HEK293 (cell line): ENCODE measurements around the gene UBXN6.

ENCODE experiments used
- CTCF ChIA-PET: fragments of 350-600 bp; formaldehyde crosslinking; extraction: SDS; loops from one replicate; lab custom pipeline; 2021; ENCODE audit warnings: antibody characterized with exemption; lab: Yijun Ruan, JAX
- POLR2A ChIA-PET: fragments of 300-600 bp; formaldehyde crosslinking; extraction: SDS; loops from one replicate; lab custom pipeline; 2020; ENCODE audit warnings: antibody characterized with exemption, inconsistent platforms; lab: Yijun Ruan, JAX
- H3K27ac ChIP-seq: fragments of 200-500 bp; sonication (Bioruptor generic); 2 replicates; pipeline ENCODE4 v1.5.1; 2014; ENCODE audit warnings: low read depth, low read length, control low read depth, inconsistent platforms; ENCODE audit errors: extremely low read depth
- H3K36me3 ChIP-seq, 2 experiments: fragments of 200-500 bp in 1 of 2; sonication (Bioruptor generic) in 1 of 2; 1 replicate in 1 of 2; 2 replicates in 1 of 2; pipeline ENCODE4 v1.5.1; 2014 to 2017; ENCODE audit warnings: inconsistent platforms in 2 of 2, low read length in 2 of 2; ENCODE audit not compliant: control insufficient read depth in 2 of 2, insufficient read depth in 1 of 2
- H3K4me1 ChIP-seq: fragments of 200-500 bp; sonication (Bioruptor generic); 2 replicates; pipeline ENCODE4 v1.5.1; 2014; ENCODE audit warnings: mild to moderate bottlenecking, low read length, inconsistent platforms; ENCODE audit not compliant: control insufficient read depth, insufficient read depth
- H3K4me3 ChIP-seq: 2 replicates; pipeline ENCODE4 v1.5.1; 2011; ENCODE audit warnings: low read depth, mild to moderate bottlenecking, control low read depth, low read length, moderate library complexity
- H3K9me3 ChIP-seq: fragments of 200-500 bp; sonication (Bioruptor generic); 2 replicates; pipeline ENCODE4 v1.5.1; 2014; ENCODE audit warnings: low read depth, low read length, inconsistent platforms; ENCODE audit not compliant: control insufficient read depth, insufficient read depth
- EGR2 ChIP-seq: fragments of 450-650 bp; formaldehyde crosslinking; IDR thresholded peaks from 2 replicates; pipeline ENCODE4 v1.5.1; 2016; ENCODE audit warnings: low read depth, missing biosample characterization, missing genetic modification characterization
- GLIS2 ChIP-seq: fragments of 450-650 bp; formaldehyde crosslinking; IDR thresholded peaks from 2 replicates; pipeline ENCODE4 v1.5.1; 2016; ENCODE audit warnings: missing biosample characterization, missing genetic modification characterization
- KLF8 ChIP-seq: fragments of 450-650 bp; formaldehyde crosslinking; IDR thresholded peaks from 2 replicates; pipeline ENCODE4 v1.5.1; 2016; ENCODE audit warnings: missing biosample characterization, missing genetic modification characterization
- ZNF133 ChIP-seq: fragments of 450-650 bp; formaldehyde crosslinking; IDR thresholded peaks from 2 replicates; pipeline ENCODE4 v1.5.1; 2016; ENCODE audit warnings: missing biosample characterization, missing genetic modification characterization
- ZNF76 ChIP-seq: fragments of 450-650 bp; formaldehyde crosslinking; IDR thresholded peaks from 2 replicates; pipeline ENCODE4; 2016; ENCODE audit warnings: low read depth, missing biosample characterization, missing genetic modification characterization, borderline replicate concordance
- TF ChIP-seq, protein P1 (sequence below): fragments of 450-650 bp; formaldehyde crosslinking; conservative IDR thresholded peaks from 2 replicates; pipeline ENCODE4 v1.5.1; 2016; ENCODE audit warnings: low read depth, missing biosample characterization, missing genetic modification characterization
- TF ChIP-seq, protein P2 (sequence below): fragments of 450-650 bp; formaldehyde crosslinking; optimal IDR thresholded peaks from 2 replicates; pipeline ENCODE3; 2016; ENCODE audit warnings: missing biosample characterization, mild to moderate bottlenecking, missing genetic modification characterization
- TF ChIP-seq, protein P3 (sequence below): fragments of 450-650 bp; formaldehyde crosslinking; IDR thresholded peaks from 2 replicates; pipeline ENCODE4 v1.5.1; 2016; ENCODE audit warnings: missing biosample characterization, missing genetic modification characterization
- TF ChIP-seq, protein P4 (sequence below): fragments of 450-650 bp; formaldehyde crosslinking; IDR thresholded peaks from 2 replicates; pipeline ENCODE4 v1.5.1; 2016; ENCODE audit warnings: missing biosample characterization, missing genetic modification characterization

Gene UBXN6

GRCh38 chr19:4446704-4447200 lies 10.8 kb downstream of the UBXN6 start (continued):
- TF ChIP-seq EGR2 (tag by site-specific recombination) = no peak
- TF ChIP-seq, protein P1, sequence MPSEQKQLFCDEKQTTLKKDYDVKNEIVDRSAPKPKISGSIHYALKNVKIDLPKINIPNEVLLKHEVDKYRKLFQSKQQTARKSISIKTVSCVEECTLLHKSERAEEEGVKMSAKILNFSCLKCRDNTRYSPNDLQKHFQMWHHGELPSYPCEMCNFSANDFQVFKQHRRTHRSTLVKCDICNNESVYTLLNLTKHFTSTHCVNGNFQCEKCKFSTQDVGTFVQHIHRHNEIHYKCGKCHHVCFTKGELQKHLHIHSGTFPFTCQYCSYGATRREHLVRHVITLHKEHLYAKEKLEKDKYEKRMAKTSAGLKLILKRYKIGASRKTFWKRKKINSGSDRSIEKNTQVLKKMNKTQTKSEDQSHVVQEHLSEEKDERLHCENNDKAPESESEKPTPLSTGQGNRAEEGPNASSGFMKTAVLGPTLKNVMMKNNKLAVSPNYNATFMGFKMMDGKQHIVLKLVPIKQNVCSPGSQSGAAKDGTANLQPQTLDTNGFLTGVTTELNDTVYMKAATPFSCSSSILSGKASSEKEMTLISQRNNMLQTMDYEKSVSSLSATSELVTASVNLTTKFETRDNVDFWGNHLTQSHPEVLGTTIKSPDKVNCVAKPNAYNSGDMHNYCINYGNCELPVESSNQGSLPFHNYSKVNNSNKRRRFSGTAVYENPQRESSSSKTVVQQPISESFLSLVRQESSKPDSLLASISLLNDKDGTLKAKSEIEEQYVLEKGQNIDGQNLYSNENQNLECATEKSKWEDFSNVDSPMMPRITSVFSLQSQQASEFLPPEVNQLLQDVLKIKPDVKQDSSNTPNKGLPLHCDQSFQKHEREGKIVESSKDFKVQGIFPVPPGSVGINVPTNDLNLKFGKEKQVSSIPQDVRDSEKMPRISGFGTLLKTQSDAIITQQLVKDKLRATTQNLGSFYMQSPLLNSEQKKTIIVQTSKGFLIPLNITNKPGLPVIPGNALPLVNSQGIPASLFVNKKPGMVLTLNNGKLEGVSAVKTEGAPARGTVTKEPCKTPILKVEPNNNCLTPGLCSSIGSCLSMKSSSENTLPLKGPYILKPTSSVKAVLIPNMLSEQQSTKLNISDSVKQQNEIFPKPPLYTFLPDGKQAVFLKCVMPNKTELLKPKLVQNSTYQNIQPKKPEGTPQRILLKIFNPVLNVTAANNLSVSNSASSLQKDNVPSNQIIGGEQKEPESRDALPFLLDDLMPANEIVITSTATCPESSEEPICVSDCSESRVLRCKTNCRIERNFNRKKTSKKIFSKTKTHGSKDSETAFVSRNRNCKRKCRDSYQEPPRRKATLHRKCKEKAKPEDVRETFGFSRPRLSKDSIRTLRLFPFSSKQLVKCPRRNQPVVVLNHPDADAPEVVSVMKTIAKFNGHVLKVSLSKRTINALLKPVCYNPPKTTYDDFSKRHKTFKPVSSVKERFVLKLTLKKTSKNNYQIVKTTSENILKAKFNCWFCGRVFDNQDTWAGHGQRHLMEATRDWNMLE = no peak
- no peak for TF ChIP-seq ZNF76 (tag by site-specific recombination)
- TF ChIP-seq, protein P2, sequence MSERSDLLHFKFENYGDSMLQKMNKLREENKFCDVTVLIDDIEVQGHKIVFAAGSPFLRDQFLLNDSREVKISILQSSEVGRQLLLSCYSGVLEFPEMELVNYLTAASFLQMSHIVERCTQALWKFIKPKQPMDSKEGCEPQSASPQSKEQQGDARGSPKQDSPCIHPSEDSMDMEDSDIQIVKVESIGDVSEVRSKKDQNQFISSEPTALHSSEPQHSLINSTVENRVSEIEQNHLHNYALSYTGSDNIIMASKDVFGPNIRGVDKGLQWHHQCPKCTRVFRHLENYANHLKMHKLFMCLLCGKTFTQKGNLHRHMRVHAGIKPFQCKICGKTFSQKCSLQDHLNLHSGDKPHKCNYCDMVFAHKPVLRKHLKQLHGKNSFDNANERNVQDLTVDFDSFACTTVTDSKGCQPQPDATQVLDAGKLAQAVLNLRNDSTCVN (tag by site-specific recombination) = no peak

- CTCF ChIA-PET = interaction anchor here (0.6 to 1.2 kb wide), 3 partner anchors 9 to 101 kb away, joined by 3 read pairs; no protein-coding TSS in a partner anchor
Observed at GRCh38 chr19:4445963-4446703, 11.5 kb downstream of the UBXN6 start.

More at GRCh38 chr19:4445963-4446703, 11.5 kb downstream of the UBXN6 start:
- Histone ChIP-seq H3K4me1 (no peaks in the 10 kb centered on the region), H3K36me3 (peaks cover 15 to 89% of the 10 kb centered on the region in 2 experiments), H3K9me3 (no peaks in the 10 kb centered on the region), H3K4me3 (no peak overlapping the region), H3K27ac (no peak overlapping the region)
- TF ChIP-seq ZNF133 (tag by site-specific recombination) (no peak), KLF8 (tag by site-specific recombination) (peak; percentile 44; the same call in 1 of the 2 replicates), GLIS2 (tag by site-specific recombination) (peak; percentile 44; the same call in 1 of the 2 replicates)
- TF ChIP-seq, protein P3, sequence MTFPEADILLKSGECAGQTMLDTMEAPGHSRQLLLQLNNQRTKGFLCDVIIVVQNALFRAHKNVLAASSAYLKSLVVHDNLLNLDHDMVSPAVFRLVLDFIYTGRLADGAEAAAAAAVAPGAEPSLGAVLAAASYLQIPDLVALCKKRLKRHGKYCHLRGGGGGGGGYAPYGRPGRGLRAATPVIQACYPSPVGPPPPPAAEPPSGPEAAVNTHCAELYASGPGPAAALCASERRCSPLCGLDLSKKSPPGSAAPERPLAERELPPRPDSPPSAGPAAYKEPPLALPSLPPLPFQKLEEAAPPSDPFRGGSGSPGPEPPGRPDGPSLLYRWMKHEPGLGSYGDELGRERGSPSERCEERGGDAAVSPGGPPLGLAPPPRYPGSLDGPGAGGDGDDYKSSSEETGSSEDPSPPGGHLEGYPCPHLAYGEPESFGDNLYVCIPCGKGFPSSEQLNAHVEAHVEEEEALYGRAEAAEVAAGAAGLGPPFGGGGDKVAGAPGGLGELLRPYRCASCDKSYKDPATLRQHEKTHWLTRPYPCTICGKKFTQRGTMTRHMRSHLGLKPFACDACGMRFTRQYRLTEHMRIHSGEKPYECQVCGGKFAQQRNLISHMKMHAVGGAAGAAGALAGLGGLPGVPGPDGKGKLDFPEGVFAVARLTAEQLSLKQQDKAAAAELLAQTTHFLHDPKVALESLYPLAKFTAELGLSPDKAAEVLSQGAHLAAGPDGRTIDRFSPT (tag by site-specific recombination) = peak; percentile 39; the same call in 1 of the 2 replicates
- TF ChIP-seq, protein P4, sequence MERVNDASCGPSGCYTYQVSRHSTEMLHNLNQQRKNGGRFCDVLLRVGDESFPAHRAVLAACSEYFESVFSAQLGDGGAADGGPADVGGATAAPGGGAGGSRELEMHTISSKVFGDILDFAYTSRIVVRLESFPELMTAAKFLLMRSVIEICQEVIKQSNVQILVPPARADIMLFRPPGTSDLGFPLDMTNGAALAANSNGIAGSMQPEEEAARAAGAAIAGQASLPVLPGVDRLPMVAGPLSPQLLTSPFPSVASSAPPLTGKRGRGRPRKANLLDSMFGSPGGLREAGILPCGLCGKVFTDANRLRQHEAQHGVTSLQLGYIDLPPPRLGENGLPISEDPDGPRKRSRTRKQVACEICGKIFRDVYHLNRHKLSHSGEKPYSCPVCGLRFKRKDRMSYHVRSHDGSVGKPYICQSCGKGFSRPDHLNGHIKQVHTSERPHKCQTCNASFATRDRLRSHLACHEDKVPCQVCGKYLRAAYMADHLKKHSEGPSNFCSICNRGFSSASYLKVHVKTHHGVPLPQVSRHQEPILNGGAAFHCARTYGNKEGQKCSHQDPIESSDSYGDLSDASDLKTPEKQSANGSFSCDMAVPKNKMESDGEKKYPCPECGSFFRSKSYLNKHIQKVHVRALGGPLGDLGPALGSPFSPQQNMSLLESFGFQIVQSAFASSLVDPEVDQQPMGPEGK (tag by site-specific recombination) = peak; percentile 22
- POLR2A ChIA-PET = interaction anchor here (0.9 to 1.8 kb wide), 3 partner anchors 9 to 25 kb away, joined by 3 to 6 read pairs (median 4); partner anchors contain the start of gene HDGFL2
